Activated CD4-positive, alpha-beta T cell treated with anti-CD3 and anti-CD28 coated beads, Interleukin-10, Interleukin-2, amounts not matched to agents 100 ng/mL and 50 ng/mL, durations not matched to agents 16 hours and 8 hours (primary cell): ENCODE results near the gene CCDC112.

Source experiments
- DNase-seq: peaks from one replicate; pipeline ENCODE4 v3.0.0-alpha.2; 2020

CCDC112 gene

DNA sequence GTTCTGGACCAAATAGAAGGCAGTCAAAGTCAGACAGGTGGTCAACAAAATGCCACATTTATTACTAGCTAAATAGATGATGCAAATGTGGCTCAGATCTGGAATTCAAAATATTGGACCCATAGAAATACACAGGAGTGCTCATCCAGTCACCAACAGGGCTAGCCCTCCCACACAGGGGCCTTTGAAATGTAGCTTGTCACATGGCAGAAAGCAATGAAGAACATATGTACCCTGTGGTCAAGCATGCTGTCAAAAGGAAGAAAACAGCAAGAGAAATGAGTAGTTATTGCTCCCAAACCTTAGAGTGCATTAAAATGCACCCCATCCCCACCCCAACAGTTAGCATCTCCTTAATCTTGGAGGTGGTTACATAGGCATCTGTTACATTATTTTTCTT is 20.9 kb upstream of the CCDC112 start:
- DNase-seq = no peak

DNA sequence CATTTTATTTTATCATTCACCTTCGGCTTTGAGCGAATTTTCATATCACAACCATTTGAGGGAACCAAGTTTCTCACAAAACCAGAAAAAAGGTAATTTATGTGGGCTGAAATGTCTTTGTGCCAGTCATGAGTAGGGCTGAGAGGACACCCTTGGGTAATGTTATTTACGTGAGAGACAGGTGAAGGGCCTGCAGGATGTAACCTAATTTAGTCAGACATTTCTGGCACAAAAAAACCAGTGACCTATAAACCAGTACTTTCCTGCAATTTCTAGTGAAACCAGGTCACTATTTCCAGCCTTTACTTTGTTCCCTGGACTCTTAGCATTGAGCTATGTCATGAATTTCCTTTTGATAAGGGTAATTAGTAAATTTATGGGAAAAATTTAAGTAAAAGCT is 17.2 kb upstream of the CCDC112 start:
- DNase-seq = no peak

DNA sequence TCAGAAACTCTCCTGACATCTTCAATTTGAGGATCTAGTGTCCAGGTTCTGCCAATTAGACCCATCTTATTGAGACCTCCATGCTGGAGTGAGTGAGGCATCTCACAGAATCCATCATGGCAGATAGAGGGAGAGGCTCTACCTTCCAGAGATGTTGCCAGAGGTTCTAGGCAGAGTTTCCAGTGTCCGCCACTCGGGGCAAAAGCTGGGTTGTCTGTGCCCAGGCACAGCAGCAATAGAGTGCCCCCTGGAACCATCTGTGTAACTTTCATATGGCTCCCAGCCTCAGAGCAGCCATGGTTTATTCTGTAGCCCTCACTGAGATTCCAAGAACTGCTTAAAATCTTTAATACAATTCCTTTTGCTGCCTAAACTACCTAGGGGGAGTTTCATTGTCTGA is 16.6 kb upstream of the CCDC112 start:
- no peak for DNase-seq

DNA sequence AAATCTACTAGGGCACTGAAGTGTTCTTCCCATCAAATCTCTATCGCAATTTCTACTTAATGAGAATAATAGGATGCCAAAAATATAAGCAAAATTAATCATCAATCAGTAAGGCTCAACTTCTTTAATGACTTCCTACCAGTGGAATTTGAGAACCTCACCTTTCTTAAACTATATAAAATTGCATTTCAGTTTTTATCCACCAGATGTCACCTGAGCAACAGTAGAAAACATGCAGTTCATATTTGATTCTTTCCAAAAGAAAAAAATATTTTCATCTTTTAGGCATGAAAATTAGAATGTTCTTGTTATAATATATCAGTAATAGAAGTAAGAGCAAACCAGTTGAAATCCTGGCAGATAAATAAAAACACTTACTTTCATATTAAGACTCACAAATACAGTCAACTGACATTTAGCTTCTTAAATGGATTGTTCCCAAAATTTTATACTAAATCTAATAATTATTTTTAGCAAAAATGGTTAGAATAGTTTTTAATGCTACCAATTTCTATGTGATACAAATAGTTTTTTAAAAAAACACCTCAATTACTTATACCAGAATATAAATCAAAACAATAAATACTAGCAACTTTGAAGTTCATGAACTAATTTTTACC is 13.4 kb upstream of the CCDC112 start:
- DNase-seq = peak; percentile 40

DNA sequence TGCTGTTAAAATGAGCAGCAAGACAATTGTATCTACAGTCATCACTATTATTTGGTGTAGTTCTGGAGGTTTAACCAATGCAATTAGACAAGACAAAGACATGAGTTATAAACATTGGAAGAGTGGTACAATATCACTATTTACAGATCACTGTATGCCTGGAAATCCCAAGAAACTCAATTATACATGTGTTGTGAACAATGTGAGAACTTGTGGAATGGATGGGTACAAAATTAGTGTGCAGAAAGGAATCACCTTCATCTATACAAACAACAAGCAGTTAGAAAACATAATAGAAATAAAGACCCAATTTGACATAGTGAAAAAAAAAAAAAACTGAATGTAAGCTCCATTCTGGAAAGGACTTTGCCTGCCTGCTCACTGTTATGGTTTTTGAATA is 12.4 kb upstream of the CCDC112 start:
- no peak for DNase-seq

DNA sequence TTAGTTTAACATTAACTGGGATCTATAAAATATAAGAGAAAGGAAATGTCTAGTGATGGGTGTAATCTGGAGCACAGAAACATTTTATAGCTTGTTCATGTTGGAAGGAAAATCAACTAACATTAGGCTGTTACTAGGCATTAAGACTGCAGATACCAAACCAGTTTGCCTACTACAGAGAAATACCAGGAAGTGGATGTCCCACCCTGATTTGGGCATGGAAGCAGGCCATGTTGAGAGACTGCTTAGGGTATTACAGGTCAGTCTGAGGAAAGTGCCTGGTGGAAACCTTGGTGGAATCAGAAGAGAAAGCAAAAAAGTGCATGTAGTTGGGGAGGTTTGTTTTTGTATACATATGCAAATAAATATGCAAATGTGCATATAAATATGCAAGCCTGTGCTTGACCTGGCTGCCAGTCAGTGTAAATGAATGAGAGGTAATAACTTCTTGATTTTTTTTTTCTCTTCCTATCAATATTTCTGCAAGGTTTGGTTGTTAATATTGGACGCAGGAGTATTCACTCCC is 9.6 kb upstream of the CCDC112 start:
- DNase-seq = no peak

DNA sequence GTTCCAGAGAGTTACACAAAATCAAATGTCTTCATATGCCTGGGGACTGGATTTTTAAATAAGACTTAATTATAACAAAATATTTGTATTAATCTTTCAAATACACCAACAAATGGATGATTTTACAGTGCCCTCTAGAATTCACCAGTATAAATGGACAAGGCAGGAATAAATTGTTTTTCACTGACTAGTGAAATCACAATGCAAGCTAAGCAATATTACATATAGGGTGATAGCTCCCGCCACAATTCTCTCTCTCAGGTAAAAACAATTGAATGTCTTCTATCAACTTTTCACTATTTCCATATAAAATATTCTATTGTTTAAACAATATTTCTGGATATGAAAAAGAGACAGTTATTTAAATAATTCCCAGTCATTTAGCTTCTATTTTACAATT is 8.0 kb upstream of the CCDC112 start:
- no peak for DNase-seq

DNA sequence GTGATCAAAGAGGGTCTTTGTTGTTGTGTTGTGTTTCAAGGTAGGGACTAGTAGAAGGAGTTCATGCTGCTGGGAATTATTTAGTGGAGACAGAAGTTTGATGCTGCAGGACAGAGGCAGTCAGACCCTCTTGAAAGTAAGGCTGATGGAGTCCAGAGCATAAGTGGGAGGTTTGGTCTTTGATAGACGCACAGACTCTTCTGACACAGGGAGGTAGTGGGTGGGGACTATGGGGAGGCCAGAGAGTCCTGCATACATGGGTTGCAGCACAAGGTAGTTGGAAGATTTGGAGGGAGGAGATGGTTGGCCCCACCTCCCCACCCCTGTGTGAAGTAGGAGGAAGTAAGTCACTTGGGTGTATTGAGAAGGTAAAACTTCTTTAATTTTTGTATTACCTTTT is 2.4 kb upstream of the CCDC112 start:
- DNase-seq = no peak

DNA sequence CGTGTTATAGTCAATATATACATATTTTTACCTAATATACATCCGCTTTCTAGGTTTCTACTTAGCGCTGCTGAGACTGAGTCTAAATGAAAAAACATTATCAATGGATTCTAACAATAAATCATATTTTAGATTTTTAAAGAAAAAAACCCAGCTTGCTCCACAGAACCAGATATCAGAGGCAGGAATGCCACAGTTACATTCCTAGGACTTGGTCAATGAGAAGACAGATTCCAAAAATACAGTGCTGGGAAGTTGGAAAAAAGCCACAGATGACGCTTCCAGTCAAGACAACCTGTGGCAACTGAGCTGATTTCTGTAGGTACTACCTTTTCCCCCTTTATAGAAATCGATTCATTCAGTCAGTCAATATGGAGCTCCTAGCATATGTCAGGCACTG is 577 bp upstream of the CCDC112 start:
- DNase-seq = no peak

DNA sequence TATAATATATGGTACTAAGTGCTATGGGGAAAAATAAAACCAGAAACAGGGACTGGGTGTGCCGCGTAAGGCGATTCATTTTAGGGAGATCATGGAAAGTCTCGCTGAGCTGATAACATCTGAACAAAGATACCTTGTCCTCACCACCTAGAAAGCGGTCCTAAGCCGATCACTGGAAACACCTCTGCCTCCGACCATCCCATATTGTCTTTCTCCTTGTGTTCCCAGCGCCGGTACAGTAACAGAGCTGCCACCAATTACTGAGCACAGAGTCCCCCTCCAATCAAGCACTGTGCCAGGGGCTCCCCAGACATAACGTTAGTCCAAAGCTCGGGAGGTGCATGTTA is 704 bp downstream of the CCDC112 start:
- DNase-seq = no peak

DNA sequence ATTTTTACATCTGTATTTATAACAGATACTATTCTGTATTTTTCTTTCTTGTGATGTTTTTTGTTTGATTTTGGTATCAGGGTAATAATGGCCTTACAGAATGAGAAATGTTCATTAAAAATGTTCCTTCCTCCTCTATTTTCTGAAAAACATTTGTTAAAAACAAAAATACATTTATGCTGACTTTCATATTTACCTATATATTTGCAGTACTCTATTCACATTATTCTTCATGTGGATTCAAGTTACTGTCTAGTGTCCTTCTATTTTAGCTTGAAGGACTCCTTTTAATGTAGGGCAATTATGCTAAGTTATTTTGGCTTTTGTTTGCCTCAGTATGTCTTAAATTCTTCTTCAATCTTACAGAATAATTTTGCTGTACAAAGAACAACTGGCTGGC is 5.1 kb downstream of the CCDC112 start:
- no peak for DNase-seq

DNA sequence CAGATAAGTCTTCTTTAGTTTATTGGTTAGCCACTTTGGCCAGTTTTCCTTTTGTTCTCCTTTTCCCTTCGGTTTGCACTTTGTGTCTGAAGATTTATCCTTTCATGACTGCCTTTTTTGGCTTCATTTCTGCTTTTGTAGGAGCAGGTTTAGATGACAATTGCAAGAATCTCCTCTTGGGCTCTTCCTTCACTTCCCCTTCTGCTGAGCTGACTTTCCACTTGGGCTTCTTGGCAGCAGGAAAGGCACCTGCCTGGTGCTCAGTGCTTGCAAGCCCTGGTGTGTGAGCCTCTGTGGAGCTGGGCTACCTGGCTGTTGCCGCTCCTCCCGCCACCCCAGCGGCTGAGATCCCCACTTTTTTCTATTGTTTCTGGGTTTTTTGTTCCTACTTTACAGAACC is 7.3 kb downstream of the CCDC112 start:
- no peak for DNase-seq

DNA sequence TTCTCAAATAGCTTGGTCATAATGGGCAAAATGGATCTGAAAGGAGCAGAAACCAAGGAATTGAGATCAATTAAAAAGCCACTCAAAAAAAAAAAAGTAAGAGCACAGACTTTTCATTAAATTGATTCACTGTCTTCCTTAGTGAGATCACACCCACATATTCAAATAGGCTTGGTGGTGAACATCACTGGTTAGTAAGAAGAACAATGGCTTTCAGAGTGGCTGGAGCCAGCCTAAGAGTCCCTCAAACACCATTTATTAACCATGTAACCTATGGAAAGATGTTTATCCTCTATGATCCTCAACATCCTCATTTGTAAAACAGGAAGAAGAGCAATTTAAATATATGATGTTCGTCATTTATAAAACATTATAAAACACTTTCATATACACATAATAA is 12.4 kb downstream of the CCDC112 start:
- DNase-seq = no peak

DNA sequence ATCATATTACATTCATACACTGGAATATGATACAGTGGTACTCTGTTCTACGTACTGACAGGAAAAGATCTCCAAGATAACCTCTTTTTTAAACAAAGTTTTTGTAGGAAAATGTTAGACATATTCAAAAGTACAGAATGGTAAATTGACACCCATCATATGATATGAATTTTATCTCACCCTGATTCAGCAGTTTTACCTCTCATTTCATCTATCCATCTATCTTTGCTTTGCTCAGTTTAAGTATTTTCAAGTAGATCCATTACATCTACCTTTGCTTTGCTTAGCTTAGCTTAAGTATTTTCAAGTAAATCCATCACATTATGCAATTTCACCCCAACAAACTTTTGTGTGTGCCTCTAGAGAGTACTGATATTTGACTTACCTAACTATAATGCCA is 14.3 kb downstream of the CCDC112 start:
- no peak for DNase-seq

DNA sequence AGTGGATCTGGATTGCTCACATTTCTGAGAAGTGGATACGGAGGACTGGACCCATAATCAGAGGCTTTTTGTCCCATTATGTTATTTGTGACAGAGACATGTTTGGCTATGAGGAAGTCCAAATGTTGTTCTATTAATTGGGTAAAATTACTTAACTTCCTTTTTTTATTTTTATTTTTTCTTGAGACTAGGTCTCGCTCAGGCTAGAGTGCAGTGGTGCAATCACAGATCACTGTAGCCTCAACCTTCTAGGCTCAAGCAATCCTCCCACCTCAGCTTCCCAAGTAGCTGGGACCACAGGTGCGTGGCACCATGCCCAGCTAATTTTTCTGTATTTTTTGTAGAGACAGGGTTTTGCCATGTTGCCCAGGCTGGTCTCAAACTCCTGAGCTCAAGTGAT is 21.9 kb downstream of the CCDC112 start:
- no peak for DNase-seq

DNA sequence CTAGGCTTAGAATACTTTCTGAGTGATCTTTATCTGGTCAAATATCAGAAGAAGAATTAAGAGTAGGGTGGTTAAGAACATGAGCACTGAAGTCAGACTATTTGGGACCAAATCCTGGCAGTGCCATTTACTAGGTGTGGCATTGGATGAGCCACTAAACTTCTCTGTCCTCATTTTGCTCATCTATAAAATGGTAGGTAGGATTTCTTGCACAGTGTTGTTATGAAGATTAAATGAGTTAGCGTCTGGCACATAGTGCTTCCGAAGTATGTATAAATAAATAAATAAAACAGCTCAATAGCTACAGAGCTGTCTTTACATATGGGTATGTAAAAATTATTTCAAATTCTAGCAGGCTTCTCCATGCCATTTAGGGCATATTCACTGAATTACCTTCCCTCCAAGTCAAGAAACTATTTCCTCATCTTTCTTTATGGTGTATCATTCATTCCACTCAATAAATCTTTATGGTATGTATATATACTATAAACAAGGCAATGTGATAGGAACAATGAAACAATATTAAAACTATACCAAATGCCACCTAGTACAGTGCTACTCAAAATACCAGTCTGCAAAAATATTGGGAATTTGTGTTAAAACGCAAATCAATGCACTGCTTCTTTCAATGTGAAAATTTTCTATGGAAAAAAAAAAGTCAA is 24.0 kb downstream of the CCDC112 start:
- DNase-seq = no peak

DNA sequence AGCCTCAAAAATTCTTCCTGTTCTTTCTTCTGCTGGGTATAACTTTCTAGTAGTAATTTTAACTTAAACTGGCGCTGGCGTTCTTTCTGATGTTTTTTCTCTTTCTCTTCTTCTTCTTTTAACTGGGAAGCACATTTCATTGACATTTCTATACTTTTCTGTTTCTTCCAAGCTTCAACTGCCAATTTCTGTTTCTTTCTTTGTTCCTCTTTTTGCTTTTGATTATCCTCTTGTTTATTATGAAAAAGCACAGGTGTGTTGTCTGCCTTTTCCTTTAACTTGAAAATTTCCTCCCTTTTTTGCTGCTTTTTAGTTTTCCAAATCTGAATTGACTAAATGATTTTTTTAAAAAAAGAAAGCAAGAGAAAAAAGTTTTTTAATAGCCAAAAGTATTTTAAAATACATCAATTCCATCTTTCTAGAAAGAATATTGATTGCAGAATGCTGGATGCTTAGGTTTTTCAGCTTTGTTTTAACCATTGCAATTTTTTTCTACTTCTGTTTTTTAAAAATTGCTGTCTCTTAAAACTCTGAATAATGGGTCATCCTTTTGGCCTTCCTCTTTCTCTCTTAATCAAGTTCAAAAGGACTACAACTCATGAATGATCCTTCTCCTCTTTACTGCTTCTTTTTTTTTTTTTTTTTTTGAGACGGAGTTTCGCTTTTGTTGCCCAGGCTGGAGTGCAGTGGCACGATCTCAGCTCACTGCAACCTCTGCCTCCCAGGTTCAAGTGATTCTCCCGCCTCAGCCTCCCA is 25.0 kb downstream of the CCDC112 start:
- DNase-seq = no peak

DNA sequence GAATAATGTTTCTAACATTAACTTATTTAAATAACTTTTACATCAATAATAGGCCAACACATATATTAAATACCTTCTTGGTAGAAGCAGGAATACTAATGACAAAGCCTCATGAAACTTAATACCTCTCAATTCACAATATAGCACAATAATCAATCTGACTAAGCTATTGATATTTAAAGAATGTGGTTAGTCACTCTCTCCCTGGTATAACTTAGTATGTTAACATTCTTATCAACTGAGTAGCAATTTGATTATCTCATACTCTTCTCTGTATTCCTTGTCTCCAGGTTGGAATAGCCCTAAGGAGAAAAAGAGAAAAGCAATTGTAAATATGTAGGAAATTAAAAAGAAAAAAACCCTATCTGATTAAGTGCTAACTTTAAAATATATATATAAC is 28.8 kb downstream of the CCDC112 start:
- no peak for DNase-seq

DNA sequence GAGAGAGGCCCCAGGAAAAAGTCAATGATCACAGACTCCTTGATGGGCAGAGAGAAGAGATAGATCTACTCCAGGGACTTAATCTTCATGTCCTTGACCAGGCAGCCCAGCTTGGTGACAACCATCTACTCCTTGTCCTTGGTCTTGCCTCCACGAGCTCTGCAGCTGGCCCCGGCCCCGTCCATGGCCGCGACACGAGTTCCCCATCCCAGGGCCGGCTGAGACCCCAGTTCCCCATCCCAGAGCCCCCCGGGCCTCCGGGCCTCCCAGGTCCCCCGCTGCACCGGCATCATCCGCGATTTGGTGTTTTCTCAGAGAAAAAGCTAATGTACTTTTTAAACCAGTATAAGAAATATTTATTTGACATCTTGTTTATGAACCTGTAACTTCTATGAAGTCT is 31.2 kb downstream of the CCDC112 start:
- no peak for DNase-seq

DNA sequence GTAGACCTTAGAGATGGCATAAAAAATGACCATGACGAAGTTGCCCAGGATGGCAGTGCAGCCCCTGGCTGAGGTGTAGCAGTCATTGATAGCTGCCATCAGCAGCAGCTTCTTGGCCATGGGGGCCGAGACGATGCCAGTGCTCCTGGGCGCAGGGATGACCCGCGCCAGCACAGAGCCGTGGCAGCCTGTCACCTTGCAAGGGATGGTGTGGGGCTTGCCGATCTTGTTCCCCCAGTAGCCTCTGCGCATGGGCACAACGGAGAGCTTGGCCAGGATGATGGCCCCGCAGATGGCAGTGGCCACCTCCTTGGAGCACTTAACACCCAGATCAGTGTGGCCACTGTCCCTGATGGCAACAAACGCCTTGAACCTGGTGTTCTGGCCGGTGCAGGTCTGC is 31.7 kb downstream of the CCDC112 start:
- DNase-seq = no peak

DNA sequence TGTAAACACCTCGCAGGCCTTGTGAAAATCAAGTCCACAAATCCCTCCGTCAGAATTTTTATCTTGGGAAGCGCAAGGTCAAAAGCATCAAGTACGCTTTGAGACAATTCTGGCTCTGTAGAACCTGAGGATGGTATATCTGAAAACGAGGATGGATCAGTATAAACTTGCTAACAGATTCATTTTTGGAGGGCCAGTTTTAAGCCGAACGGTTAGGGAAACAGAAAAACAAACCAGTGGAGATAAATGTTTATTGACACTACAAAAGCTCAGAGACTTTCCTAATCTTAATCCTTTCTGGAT is 33.4 kb downstream of the CCDC112 start:
- DNase-seq = no peak

DNA sequence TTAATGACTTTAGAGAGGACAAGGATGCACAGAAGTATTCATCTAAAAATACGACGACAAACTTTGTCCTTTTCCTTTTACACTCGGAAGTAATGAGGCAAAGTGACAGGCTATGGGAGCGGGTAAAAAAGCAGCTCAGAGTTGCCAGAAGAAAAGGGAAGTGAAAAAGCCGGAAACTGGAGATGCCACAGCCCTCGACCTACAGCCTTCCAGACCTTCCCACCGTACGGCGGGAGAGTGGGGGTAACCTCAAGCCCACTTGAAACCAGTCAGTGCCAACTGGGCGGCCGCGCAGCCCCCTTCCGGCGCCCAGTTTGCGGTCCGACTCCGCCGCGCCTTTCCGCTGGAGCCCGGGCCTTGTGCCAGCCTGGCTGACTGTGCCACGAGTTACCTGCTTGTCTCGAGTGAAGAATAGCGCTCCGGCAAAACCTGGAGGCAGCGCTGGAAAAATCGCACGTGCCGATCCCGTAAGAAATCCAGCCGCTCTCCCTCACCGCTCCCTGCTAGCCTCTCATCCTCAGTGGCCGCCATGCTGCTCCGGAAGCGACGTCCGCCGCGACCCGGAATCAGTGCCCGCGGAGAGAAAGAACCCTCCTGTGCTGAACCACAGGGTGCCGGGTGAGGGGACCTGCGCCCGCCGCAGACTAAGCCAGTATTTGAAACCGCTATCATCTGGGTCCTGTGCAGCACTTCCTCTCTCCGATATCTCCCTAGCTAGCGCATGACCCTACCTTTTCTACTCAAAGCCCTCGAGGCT is 34.0 kb downstream of the CCDC112 start, which contains the start of gene PGGT1B:
Gene PGGT1B (minus strand): TSS at position 557 of the 757 bp plus-strand sequence. CDS start 26 bp downstream, at position 531.
- peak; percentile 85 for DNase-seq

DNA sequence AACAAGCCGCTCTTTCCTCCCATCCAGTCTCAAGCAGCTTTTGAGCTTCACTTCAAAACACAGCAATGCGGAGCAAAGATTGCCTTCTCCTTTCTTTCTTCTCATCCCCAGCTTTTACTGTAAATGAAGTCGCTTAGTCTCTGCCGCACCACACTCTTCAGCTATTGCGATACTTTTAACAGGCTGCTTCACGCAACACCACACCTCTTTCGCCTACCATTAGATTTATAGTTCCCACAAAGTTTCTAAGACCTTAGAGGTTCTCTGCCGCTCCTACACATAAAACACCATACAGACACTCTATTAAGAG is 34.5 kb downstream of the CCDC112 start:
- DNase-seq = peak; percentile 7

DNA sequence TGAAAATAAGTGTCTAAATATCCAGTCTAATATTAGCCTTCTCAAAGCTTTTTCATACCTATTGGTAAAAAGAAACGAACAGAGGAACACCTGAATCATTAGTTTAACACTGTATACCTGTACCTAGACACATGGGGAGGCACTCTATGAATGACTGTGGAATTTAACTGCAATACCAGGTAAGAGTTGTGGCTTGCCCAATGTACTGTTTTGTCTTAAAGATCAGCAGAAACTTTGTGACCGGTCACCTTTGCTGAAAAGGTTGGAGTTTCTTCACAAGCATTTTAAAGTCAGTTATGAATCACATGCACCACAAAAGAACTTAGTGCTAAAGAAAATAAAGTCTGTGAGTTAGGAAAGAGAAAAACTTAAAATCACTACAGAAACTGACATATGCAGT is 36.2 kb downstream of the CCDC112 start:
- DNase-seq = no peak
